GM18867 (cell line): ENCODE measurements around the gene MKRN1.
"Not testable (repeated sequence)": the region's sequence is repeated elsewhere in the genome, so short reads cannot be mapped to it uniquely, and the experiment has no call there.

Experiments used
- ATAC-seq: cut with Tn5 transposase; IDR thresholded peaks from one replicate; pipeline ENCODE4 v1.9.1; 2021; ENCODE audit warnings: mild to moderate bottlenecking, moderate library complexity; ENCODE audit not compliant: unreplicated experiment

MKRN1 gene

GRCh38 chr7:140440593-140440992 lies 38.7 kb downstream of the MKRN1 start:
- ATAC-seq: no peak

DNA sequence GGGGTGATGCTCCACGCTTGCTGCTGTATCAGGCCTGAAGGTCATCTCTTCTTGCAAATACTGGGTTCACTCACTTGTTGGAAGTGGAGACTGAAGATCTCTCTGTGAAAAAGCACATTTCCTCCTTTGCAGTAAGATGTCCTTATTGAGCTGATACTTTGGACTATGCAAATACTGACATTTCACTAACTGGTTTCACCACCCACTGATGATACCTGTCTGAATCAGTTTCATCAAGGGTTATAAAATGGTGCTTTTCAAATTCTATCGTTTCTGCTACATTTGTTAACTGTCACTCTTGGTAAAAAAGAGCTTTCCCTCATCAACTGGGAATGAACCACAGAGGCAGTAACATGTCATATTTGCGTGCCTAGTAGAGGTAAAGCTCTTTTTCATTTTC lies 39.9 kb downstream of the MKRN1 start:
- peak; percentile 91 for ATAC-seq

GRCh38 chr7:140435252-140435895 lies 43.9 kb downstream of the MKRN1 start:
- no peak for ATAC-seq

- ATAC-seq: no peak
Measured at GRCh38 chr7:140433396-140433795, 45.9 kb downstream of the MKRN1 start.

GRCh38 chr7:140426130-140426529 lies 53.2 kb downstream of the MKRN1 start:
- ATAC-seq: no peak

GRCh38 chr7:140425718-140426117 lies 53.6 kb downstream of the MKRN1 start:
- no peak for ATAC-seq

GRCh38 chr7:140423501-140423900 lies 55.8 kb downstream of the MKRN1 start:
- no peak for ATAC-seq

DNA sequence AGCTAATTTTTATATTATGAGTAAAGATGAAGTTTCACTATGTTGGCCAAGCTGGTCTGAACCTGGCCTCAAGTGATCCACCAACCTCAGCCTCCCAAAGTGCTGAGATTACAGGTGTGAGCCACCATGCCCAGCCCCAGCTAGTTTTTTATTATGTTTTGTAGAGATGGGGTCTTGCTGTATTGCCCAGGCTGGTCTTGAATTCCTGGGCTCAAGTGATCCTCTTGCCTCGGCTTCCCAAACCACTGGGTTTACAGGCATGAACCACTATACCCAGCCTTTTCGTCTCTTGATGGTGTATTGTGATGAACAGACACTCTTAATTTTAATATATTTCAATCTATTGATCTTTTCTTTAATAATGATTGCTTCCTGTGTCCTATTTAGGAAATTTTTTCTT lies 57.8 kb downstream of the MKRN1 start:
- ATAC-seq: no peak

- ATAC-seq: no peak
Measured at GRCh38 chr7:140418653-140419052, 60.7 kb downstream of the MKRN1 start.

DNA sequence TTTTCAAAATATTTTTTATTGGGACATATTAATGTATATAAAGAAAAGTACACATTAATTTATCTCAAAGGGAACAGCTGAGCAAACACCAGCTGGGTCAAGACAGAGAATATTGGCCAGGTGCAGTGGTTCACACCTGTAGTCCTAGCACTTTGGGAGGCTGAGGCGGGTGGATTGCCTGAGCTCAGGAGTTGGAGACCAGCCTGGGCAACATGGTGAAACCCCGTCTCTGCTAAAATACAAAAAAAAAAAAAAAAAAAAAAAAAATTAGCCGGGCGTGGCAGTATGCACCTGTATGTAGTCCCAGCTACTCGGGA lies 61.2 kb downstream of the MKRN1 start:
- not testable (repeated sequence) for ATAC-seq

- ATAC-seq: no peak
Measured at GRCh38 chr7:140417456-140418155, 61.7 kb downstream of the MKRN1 start.

DNA sequence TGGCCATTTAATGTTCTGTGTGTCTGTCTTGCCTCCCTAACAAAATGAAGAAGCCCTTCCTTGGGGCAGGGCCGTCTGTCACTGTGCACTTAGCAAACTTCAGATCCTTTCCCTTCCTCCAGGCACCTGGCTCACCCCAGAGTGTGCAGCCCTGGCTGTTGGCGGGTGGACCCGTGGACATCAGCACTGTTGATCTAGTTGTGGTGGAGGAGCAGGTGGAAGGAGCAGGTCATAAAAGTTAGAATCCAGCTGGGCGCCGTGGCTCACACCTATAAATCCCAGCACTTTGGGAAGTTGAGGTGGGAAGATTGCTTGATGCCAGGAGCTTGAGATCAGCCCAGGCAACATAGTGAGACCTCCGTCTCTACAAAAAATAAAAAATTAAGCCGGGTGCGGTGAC lies 62.7 kb downstream of the MKRN1 start:
- ATAC-seq: no peak

DNA sequence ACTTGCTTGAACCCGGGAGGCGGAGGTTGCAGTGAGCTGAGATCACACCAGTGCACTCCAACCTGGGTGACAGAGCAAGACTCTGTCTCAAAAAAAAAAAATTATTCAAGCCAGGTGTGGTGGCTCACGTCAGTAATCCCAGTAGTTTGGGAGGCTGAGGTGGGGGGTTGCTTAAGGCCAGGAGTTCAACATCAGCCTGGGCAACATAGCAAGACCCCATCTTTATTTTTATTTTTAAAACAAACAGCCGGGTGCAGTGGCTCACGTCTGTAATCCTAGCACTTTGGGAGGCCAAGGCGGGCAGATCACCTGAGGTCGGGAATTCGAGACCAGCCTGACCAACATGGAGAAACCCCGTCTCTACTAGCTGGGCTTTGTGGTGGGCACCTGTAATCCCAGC lies 63.5 kb downstream of the MKRN1 start:
- ATAC-seq: not testable (repeated sequence)

DNA sequence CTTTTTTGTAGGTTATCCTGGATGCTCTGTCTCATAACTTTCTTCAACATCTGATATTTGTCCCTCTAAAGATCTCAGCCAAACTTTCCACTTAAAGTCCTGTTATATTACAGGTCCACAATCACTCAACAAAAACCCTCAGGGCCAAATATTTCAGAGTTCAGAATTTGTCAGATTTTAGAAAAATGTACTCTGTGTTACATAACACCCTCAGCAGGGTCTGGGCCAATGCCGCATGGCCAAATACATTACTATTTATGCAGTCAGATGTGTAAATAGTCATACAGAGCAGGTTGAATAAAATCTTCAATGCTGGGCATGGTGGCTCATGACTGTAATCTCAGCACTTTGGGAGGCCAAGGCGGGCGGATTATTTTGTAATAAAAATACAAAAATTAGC lies 63.9 kb downstream of the MKRN1 start:
- no peak for ATAC-seq

GRCh38 chr7:140404565-140405065 lies 74.7 kb downstream of the MKRN1 start:
- ATAC-seq: no peak

DNA sequence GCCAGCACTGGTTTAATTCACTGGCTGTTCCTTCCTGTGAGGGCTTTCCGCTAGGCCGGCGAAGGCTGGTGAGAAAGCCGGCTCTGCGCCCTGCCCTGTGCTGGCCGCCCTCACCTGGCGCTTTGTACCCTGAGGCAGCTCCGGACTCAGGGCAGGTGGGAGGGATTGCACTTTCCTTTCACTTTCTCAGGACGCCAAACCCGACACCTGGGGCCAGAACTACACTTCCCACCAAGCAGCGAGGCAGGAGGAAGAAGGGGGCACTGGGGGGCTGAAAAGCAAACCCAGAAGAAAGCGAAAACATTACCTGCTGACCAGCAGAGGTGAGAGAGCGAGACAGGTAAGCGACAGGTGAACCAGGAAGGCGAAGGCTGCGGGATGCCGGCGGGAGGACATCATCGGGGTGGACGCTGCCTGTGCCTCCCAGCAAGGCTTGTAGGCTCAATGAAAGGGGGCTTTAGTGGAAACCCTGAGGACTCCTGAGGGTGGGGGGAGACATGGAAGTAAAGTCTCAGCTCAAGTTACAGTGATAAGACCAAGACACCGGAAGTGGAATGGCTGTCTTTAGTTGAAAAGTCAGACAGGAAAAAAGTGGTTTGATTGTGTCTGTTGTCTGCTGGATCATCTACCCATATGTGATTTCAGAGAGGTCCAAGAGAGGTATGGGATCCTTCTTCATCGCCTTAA lies 75.3 kb downstream of the MKRN1 start, which contains the start of gene RAB19:
TSS of gene RAB19 (plus strand) at position 181 of the 687 bp plus-strand sequence. CDS start 3,589 bp downstream, outside the sequence.
- no peak for ATAC-seq
